SIG-M5 treated with dmso at 0.1 percent for 504 hours (cell line): Measurements from ENCODE around the gene SEC23IP.
A peak's percentile ranks its signal among the peaks of the same experiment; 100 is the strongest.
"Not testable (repeated sequence)": the region's sequence is repeated elsewhere in the genome, so short reads cannot be mapped to it uniquely, and the experiment has no call there.

Source experiments
- DNase-seq: peaks from one replicate; lab custom pipeline; 2025; ENCODE audit not compliant: unreplicated experiment; lab: John Stamatoyannopoulos, UW

SEC23IP gene

DNA sequence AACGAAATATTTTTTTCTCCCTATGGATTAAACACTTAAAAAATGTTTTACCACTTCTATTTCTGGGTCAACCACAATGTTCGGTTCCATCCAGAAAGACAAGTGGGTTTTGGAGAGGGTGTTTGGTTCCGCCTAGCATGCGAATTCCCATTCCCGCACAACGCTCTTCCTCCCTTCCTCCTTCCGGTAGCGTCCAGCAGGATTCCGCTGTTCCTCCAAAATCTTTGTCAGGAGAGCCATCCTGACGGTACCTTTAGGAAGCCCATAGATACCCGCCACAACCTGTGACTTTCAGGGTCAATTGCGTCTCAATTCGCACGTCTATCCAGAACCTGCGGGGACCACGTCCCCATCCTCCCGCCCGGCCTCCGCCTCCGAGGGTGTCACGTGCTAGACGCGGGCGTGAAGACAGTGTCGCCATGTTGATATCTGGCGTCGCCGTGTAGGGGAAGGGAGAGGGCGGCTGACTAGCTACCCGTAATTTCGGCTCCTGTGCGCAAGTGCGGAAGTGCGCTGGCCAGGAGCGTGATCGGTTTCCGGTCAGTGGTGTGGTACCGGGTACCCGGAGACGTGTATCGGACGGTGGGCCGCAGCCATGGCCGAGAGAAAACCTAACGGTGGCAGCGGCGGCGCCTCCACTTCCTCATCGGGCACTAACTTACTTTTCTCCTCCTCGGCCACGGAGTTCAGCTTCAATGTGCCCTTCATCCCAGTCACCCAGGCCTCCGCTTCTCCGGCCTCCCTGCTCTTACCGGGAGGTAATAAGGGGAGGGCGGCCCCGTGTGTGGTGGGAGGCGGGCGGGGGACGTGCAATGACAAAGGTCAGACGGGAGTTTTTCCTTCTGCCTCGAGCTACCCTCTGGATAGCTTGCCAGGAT, at the start of gene SEC23IP:
Gene SEC23IP, plus strand, starts transcription at position 543 of the 878 bp plus-strand sequence. Its CDS starts 53 bp downstream, at position 596.
- peak; percentile 92 for DNase-seq

DNA sequence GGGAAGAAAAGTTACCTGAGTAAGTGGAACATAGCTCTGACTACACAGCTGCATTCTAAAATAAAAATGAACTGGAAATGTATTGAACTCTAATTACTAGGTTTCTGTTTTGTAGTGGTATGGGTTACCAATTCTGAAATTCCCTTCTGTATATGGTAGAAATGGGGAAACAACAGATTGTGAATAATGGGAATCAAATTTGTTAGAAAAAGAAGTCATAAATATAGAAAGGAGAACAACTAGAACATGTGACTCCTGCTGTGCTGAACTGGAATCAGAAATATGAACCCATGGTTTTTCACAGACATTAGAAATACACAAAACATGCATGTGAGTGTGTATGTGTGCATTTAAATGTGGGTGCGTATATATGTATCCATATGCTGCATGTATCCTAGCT, 46.9 kb upstream of the SEC23IP start:
- no peak for DNase-seq

GRCh38 chr10:119849031-119849789, 43.3 kb upstream of the SEC23IP start:
- no peak for DNase-seq

DNA sequence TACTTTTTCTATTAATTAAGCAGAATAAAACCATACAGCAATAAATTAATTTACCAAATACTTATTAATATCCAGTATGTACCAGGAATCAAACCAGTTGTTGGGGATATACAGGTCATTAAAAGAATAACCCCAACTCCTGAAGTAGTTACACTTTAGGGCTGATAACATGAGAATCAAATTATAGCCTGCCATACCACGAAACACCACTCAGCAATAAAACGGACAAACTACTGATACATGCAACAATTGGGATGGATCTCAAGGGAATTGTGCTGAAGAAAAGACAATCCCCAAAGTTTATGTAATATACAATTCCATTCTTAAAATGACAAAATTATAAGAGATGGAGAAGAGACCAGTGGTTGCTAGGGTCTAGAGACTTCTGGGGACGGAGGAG, 42.6 kb upstream of the SEC23IP start:
- DNase-seq, result no peak

- no peak for DNase-seq
Observed at GRCh38 chr10:119852277-119852676, 40.3 kb upstream of the SEC23IP start.

- DNase-seq, result no peak
Observed at GRCh38 chr10:119852822-119853221, 39.7 kb upstream of the SEC23IP start.

DNA sequence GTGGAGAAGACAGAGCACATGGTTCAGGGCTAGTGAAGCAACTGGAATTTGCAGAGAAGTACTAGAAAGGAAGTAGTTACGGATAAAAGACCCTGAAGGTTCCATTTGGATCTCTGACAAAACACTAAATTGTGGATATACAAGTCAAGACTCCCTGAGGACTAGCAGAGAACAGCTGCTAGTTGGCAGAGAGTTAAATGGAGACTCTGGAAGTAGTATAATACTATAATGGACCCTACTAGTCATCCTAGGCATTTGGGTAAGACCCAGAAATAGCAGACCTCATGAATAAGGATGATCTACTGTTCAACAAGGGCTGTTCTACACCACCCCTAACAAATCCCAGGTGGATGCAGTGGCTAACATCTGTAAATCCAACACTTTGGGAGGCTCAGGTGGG, 39.0 kb upstream of the SEC23IP start:
- no peak for DNase-seq

DNA sequence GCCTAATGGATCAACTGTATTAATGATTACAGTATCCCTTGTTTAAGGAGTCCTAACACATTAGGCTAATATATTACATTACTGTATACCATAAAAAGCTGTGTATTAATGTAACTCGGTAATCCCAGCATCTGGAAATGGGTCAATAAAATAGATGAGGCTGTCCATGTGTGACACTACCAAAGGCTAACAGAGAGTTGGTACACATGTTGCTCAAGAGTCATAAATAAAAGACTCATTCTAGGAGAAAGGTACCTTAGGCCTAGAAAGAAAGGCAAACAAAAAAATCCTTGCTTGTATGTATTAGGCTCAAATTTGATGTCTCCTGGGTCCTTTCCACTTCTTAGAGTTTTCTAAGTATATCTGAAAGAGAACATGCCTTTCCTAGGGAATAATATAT, 34.5 kb upstream of the SEC23IP start:
- DNase-seq, result no peak

DNA sequence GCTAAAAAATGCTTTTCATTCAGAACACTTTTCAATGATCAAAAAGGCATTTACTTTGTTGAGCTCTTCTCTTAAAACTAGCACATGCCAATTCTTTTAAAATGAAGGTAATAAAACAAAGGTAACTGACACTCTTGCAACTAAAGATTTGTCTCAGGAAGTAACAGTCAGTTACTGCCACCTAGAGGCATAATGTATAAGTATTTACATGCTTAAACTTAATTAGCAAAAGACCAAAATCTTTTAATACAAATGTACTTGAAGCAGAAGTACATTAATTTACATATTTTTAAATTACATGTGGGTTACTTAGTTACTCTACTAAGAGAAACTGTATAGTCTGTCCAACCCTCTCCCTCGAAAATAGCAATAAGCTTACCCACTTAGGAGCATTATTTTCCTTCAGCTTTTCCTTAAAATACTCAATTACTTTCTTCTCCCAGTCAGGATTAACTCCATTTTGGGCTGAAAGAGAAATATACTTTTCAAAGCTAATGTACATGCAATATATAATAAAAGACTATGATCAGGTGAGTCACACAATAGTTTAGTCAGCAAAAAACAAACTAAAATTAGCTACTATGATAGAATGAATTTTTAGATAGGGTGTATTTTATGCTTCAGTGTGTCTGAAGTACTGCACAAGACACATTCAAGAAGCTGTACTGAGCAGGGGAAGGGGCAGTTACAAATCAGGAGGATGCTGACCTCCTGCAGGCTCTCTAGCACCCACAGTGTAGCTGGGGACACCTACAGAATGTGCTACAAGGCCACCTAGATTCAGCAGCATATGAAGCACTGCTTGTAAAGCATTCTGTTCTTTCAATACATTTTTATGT, 32.9 kb upstream of the SEC23IP start:
- peak; percentile 24 for DNase-seq

DNA sequence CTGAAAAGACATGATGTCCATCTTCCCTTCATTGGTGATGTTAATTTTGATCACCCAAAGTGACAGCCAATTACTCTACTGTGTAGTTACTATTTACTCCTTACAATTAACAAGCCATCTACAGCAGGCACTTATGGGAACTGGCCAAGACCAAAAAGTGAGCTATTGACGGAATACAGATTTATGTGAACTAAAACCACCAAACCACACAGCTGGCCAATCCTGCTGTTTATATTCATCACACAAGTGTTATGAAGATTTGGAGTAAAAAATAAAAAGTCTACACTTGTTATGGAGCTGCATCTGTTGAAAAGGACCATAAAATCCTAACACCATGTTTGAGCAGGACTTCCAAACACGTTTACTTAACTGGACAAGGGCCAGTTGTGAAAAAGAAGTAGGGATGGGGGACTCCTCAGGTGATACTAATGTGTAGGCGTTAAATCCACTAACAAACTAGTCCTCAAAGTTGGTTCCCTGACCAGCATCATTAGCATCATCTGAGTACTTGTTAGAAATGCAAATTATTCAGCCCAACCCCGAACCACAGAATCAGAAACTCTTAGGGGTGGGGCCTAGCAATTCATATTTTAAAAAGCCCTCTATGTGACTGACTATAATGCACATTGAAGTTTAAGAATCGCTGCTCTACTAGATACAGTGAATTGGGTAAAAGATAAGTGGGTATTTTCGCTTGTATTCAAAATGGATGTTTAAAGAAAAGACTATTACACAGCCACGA, 31.5 kb upstream of the SEC23IP start:
- no peak for DNase-seq

- no peak for DNase-seq
Observed at GRCh38 chr10:119862524-119862923, 30.0 kb upstream of the SEC23IP start.

GRCh38 chr10:119863951-119864565, 28.5 kb upstream of the SEC23IP start:
- DNase-seq, result peak; percentile 20

DNA sequence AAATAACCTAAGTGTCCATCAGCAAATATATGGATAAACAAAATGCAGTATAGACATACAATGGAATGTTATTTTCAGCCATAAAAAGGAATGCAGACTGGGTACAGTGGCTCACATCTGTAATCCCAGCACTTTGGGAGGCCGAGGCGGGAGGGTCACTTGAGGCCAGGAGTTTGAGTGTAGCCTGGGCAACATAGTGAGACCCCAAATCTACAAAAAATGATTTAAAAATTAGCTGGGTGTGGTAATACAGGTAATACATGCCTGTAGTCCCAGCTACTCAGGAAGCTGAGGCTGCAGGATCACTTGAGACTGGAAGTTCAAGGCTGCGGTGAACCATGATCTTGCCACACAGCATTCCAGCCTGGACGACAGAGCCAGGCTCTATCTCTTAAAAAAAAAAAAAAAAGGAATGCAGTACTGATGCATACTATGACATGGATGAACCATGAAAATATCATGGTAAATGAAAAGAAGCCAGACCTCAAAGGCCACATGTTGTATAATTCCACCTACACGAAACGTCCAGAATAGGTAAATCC, 26.8 kb upstream of the SEC23IP start:
- no peak for DNase-seq

DNA sequence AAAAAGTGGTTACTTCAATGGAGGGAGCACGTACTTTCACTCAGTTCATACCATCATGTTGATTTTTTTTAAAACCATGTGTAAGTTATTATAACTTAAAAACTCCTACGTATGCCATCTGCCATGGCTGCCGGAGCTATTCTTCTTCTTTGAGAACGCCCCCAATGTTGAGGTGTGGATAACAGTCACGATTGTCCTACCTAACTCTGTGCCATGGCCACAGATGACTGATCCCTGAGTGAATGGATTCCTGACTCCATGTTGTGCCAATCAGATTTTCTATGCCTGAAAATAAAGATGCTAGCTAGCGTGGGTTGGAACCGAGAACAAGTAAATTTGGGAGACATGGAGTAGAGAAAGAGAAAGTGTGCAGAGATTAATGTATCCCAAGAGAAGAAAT, 25.2 kb upstream of the SEC23IP start:
- DNase-seq, result no peak

GRCh38 chr10:119869398-119869797, 23.1 kb upstream of the SEC23IP start:
- not testable (repeated sequence) for DNase-seq

- DNase-seq, result peak; percentile 71
Observed at GRCh38 chr10:119871881-119872609, 20.5 kb upstream of the SEC23IP start.

GRCh38 chr10:119872610-119872859, 20.0 kb upstream of the SEC23IP start, which contains the start of gene MCMBP:
Gene MCMBP, minus strand, starts transcription at chr10:119872843. Its CDS starts 259 bp downstream, at chr10:119872584.
- no peak for DNase-seq

DNA sequence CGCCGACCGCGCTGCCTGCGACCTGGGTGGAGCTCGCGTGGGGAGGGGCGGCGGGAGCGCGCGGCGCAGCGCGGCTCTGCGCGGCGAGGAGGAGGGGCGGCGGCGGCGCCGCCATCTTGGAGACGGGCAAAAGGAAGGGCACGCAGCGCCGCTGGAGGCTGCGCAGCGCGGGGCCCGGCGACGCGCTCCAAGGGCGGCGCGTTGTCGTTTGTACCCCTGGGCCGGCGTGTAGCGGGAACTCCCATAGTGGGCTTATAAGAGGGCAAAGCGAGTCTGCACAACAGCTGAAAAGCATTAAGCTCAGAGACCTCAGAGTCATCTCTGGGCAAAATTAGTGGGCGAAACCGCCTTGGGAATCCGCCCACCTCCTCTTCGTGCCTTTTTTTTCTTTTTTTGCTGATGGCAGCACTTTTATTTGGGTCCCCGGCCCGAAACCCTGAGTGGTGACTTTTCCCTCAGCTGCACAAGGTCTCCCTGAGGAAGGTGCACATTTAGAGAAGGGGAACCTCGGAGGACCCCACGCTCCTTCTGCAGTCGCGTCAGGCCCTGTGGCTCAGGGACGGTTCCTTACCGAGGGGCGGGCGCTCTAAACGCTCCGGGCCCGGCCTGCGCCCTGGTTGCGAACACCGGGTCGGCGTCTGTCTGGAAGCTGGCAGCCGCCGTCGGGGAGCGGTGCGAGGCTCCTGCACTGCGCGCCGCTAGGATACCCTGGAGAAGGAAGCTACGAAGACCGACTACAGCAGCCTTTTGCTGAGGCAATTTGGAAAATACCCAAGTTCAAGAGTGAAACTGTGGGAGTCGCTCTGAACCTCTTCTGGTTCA, 19.5 kb upstream of the SEC23IP start:
- DNase-seq, result peak; percentile 82
